NCI-H2196 (cell line): ENCODE measurements around the gene AKAP8L.
"Not testable (repeated sequence)": the region's sequence is repeated elsewhere in the genome, so short reads cannot be mapped to it uniquely, and the experiment has no call there.

Experiments
- DNase-seq: peaks from one replicate; lab custom pipeline; 2025; ENCODE audit not compliant: unreplicated experiment; lab: John Stamatoyannopoulos, UW

AKAP8L gene

GRCh38 chr19:15419413-15420025 lies 731 bp upstream of the AKAP8L start:
- no peak for DNase-seq

GRCh38 chr19:15418231-15418578 lies 583 bp downstream of the AKAP8L start:
- DNase-seq, result no peak

GRCh38 chr19:15417699-15418098 lies 1.1 kb downstream of the AKAP8L start:
- no peak for DNase-seq

GRCh38 chr19:15412832-15413231 lies 6.0 kb downstream of the AKAP8L start:
- no peak for DNase-seq

GRCh38 chr19:15411351-15411750 lies 7.4 kb downstream of the AKAP8L start:
- not testable (repeated sequence) for DNase-seq

- no peak for DNase-seq
These were observed 14.0 kb downstream of the AKAP8L start for GRCh38 chr19:15404780-15405211.

- DNase-seq, result no peak
These were observed 14.6 kb downstream of the AKAP8L start for GRCh38 chr19:15404097-15404779.

GRCh38 chr19:15403151-15403531 lies 15.6 kb downstream of the AKAP8L start:
- no peak for DNase-seq

GRCh38 chr19:15402411-15403150 lies 16.2 kb downstream of the AKAP8L start:
- no peak for DNase-seq

- no peak for DNase-seq
These were observed 17.4 kb downstream of the AKAP8L start for GRCh38 chr19:15401397-15401710.

GRCh38 chr19:15400521-15401396 lies 18.0 kb downstream of the AKAP8L start:
- DNase-seq, result no peak

- no peak for DNase-seq
These were observed 19.2 kb downstream of the AKAP8L start for GRCh38 chr19:15399635-15400034.

- DNase-seq, result no peak
These were observed 19.6 kb downstream of the AKAP8L start for GRCh38 chr19:15399234-15399515.

GRCh38 chr19:15398501-15399233 lies 20.1 kb downstream of the AKAP8L start:
- DNase-seq, result no peak

GRCh38 chr19:15397782-15398181 lies 21.0 kb downstream of the AKAP8L start:
- no peak for DNase-seq

GRCh38 chr19:15397236-15397635 lies 21.6 kb downstream of the AKAP8L start:
- DNase-seq, result no peak

GRCh38 chr19:15396436-15396835 lies 22.4 kb downstream of the AKAP8L start:
- DNase-seq, result no peak

GRCh38 chr19:15395251-15395650 lies 23.5 kb downstream of the AKAP8L start:
- DNase-seq, result not testable (repeated sequence)

GRCh38 chr19:15394426-15394825 lies 24.4 kb downstream of the AKAP8L start:
- DNase-seq, result no peak

- no peak for DNase-seq
These were observed 24.8 kb downstream of the AKAP8L start for GRCh38 chr19:15393963-15394362.

- no peak for DNase-seq
These were observed 28.0 kb downstream of the AKAP8L start for GRCh38 chr19:15390814-15391213.
